HG02588 (cell line): Measurements from ENCODE around the gene PIK3C2B.
A peak's percentile ranks its signal among the peaks of the same experiment; 100 is the strongest.

ENCODE experiments used
- ATAC-seq: cut with Tn5 transposase; IDR thresholded peaks from one replicate; pipeline ENCODE4 v1.9.1; 2021; ENCODE audit warnings: mild to moderate bottlenecking, moderate library complexity; ENCODE audit not compliant: unreplicated experiment

Gene PIK3C2B

DNA sequence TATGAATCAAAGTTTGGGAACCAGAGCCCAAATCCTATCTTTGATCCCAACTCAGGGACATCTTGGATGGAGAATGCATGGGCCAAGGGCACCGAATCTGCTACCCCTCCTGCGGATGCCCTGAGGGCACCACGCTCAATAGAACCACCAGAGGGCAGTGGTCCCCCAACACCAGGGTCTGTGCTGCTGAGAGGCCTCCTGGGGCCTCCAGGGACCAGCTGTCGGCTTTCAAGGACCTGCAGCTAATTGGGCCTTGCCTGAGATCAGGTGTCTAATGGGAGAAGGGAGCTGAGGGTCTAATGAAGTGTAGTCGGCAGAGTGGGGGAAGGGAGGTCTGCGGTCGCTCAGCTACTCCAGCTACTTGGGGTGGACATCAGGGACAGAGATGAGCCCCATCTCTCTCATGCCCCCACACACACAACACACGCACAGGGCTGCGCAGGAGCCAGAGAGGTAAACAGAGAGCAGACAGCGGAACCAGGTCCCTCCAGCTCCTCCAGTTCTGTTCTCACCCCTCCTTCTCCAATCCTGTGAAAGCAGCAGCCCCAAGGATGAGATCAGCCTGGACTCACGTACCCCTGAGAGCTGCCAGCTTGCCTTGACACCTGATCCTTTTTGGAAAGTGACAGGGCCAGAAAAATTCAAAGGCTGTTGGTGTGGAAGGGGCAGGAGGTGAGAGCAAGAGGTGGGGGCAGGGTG, 48.0 kb downstream of the PIK3C2B start:
- peak; percentile 55 for ATAC-seq

DNA sequence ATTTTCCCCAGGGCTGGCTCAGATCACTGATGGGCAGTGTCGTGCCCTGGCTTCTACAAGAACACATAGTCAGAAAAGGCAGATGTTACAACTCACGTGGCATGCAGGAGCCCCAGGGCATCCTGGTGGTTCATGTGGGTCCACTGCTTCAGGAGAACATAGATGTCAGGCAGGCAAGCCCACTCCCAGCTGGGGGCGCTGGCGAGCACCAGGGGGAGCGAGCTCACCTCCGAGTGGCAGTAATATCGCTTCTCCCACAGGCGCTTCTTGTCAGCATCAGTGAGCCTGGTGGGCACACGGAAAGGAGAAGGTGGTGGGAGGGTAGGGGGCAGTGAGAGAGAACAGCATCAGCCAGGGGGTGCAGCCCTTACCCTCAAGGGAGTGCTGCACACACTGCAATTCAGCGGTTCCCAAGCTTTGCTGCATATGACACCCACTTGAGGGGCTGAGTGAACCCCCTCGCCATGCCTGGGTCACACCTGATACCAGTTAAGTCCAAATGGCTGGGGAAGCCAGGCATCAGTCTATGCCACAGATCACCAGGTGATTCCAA, 48.7 kb downstream of the PIK3C2B start:
- no peak for ATAC-seq
